Thoracic aorta (tissue), 2 donors: ENCODE results near the gene UVSSA. TPM values are rescaled to one million over a fixed set of nuclear protein-coding genes. Genes with fewer than 3 reads are reported as not detected.
"Not testable (repeated sequence)": the region's sequence is repeated elsewhere in the genome, so short reads cannot be mapped to it uniquely, and the experiment has no call there.

Source experiments
- ATAC-seq: fragments of 150-250 bp; one replicate; pipeline ENCODE4 v1.8.0; 2017; ENCODE audit warnings: low read depth; ENCODE audit not compliant: insufficient number of reproducible peaks, low FRiP score
- DNase-seq: peaks from one replicate; pipeline ENCODE4 v3.0.0-alpha.2; 2020; ENCODE audit warnings: low spot score
- H3K27ac ChIP-seq, 2 donors: fragments of 200-600 bp; sonication (generic); 1 replicate in 1 of 2; 2 replicates in 1 of 2; pipeline ENCODE4 v1.5.1; 2016; ENCODE audit warnings: mild to moderate bottlenecking in 2 of 2, moderate library complexity in 2 of 2
- H3K27me3 ChIP-seq: fragments of 200-600 bp; sonication (generic); replicated peaks from 2 replicates; pipeline ENCODE4 v1.6.0; 2016; ENCODE audit warnings: mild to moderate bottlenecking; ENCODE audit not compliant: insufficient read depth
- H3K36me3 ChIP-seq: fragments of 200-600 bp; sonication (generic); one replicate; pipeline ENCODE4 v1.5.1; 2016
- H3K4me1 ChIP-seq, 2 donors: fragments of 200-600 bp; sonication (generic); 1 replicate in 1 of 2; 2 replicates in 1 of 2; pipeline versions ENCODE4 v1.5.1 to v1.6.0; 2016; ENCODE audit warnings: low read depth in 2 of 2, mild to moderate bottlenecking in 1 of 2; ENCODE audit not compliant: control insufficient read depth in 1 of 2
- H3K4me3 ChIP-seq: fragments of 200-600 bp; sonication (generic); 2 replicates; pipeline ENCODE4 v1.5.1; 2016; ENCODE audit warnings: mild to moderate bottlenecking
- H3K9me3 ChIP-seq: fragments of 200-600 bp; sonication (generic); 2 replicates; pipeline ENCODE4 v1.5.1; 2016
- total RNA-seq, 2 donors: library from RNA; depleted of rRNA; stranded (reverse); fragments of >200 nt; gene quantifications; one replicate each; pipeline versions ENCODE4 v1.1.0 to v1.2.3, GENCODE V29; 2016
- TF ChIP-seq, protein P1 (sequence below): fragments of 200-600 bp; sonication (generic); IDR thresholded peaks from one replicate; pipeline ENCODE4 v1.5.1; 2019; ENCODE audit warnings: antibody characterized with exemption

UVSSA gene
- total RNA-seq, 2 donors from 2014 or later, result 23.3 to 29.0 TPM

DNA sequence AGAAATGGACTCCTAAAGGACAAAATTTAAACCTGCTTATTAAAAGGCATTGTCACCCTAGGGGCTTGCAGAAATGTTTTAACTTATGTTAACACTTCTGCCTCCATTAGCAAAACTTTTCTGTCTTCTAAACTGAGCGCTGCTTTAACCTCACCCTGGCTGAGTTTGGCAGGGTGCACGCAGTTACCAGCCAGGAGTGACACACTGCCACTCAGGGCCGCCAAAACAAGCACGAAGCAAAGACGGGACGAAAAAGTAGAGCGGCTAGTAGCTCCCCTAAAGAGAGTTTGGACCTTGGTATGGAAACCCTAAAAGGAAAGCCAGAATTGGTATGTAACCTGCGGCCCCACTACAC, 23.8 kb upstream of the UVSSA start:
- H3K27me3 ChIP-seq, result no peaks in the 10 kb centered on the region
- DNase-seq (no peak), ATAC-seq (no peak)
- peaks cover 47% of the 10 kb centered on the region for H3K36me3 ChIP-seq
- peaks cover 2 to 20% of the 10 kb centered on the region in 2 donors for H3K4me1 ChIP-seq
- peak overlapping the region; percentile 50 to 59 for H3K27ac ChIP-seq
- H3K9me3 ChIP-seq, result no peaks in the 10 kb centered on the region
- H3K4me3 ChIP-seq, result no peak overlapping the region
- TF ChIP-seq, protein P1, sequence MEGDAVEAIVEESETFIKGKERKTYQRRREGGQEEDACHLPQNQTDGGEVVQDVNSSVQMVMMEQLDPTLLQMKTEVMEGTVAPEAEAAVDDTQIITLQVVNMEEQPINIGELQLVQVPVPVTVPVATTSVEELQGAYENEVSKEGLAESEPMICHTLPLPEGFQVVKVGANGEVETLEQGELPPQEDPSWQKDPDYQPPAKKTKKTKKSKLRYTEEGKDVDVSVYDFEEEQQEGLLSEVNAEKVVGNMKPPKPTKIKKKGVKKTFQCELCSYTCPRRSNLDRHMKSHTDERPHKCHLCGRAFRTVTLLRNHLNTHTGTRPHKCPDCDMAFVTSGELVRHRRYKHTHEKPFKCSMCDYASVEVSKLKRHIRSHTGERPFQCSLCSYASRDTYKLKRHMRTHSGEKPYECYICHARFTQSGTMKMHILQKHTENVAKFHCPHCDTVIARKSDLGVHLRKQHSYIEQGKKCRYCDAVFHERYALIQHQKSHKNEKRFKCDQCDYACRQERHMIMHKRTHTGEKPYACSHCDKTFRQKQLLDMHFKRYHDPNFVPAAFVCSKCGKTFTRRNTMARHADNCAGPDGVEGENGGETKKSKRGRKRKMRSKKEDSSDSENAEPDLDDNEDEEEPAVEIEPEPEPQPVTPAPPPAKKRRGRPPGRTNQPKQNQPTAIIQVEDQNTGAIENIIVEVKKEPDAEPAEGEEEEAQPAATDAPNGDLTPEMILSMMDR, result no peak

DNA sequence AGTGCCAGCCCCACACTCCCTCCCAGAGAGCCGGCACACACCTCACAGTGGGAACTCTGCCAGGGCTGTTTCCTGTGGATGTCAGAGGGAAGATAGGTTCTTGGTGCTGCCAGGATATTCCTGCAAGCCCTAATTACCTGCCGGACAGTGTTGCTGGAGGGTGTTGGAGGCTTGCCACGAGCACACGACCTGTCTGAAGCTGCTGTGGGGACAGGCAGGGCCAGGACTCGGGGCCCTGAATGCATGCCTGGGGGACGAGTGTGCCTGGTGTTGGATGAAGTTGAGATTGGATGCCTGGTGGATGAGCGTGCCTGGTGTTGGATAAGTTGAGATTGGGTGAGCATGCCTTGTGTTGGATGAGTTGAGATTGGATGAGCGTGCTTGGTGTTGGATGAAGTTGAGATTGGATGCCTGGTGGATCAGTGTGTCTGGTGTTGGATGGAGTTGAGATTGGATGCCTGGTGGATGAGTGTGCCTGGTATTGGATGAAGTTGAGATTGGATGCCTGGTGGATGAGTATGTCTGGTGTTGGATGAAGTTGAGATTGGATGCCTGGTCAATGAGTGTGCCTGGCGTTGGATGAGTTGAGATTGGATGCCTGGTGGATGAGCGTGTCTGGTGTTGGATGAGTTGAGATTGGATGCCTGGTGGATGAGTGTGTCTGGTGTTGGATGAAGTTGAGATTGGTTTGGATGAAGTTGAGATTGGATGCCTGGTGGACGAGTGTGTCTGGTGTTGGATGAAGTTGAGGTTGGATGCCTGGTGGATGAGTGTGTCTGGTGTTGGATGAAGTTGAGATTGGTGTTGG, 23.2 kb upstream of the UVSSA start:
- no peak for DNase-seq
- peaks cover 47% of the 10 kb centered on the region for H3K36me3 ChIP-seq
- no peak for ATAC-seq

DNA sequence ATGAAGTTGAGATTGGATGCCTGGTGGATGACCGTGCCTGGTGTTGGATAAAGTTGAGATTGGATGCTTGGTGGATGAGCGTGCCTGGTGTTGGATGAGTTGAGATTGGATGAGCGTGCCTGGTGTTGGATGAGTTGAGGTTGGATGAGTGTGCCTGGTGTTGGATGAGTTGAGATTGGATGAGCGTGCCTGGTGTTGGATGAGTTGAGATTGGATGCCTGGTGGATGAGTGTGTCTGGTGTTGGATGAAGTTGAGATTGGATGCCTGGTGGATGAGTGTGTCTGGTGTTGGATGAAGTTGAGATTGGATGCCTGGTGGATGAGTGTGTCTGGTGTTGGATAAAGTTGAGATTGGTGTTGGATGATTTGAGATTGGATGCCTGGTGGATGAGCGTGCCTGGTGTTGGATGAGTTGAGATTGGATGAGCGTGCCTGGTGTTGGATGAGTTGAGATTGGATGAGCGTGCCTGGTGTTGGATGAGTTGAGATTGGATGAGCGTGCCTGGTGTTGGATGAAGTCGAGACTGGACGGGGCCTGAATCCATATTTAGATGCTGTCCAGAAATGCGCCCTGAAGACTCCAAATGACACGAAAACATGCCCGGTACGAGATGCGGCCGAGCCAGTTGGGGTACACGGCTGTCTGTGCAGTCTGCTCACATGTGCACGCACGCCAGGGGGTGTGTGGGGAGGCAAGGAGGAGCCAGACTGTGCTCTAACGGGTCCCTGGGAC, 22.4 kb upstream of the UVSSA start:
- DNase-seq, H3K9me3 ChIP-seq, H3K27ac ChIP-seq, H3K4me3 ChIP-seq, H3K27me3 ChIP-seq, ATAC-seq: not testable (repeated sequence)
- peaks cover 2 to 20% of the 10 kb centered on the region in 2 donors for H3K4me1 ChIP-seq
- H3K36me3 ChIP-seq, result peaks cover 46% of the 10 kb centered on the region

More for the DNA sequence above, 23.2 kb upstream of the UVSSA start:
- Histone ChIP-seq H3K4me3 (no peak overlapping the region), H3K27ac (peak overlapping the region; percentile 50 to 59), H3K4me1 (peaks cover 2 to 20% of the 10 kb centered on the region in 2 donors), H3K9me3 (no peaks in the 10 kb centered on the region), H3K27me3 (no peaks in the 10 kb centered on the region)
- TF ChIP-seq, protein P1, result no peak

DNA sequence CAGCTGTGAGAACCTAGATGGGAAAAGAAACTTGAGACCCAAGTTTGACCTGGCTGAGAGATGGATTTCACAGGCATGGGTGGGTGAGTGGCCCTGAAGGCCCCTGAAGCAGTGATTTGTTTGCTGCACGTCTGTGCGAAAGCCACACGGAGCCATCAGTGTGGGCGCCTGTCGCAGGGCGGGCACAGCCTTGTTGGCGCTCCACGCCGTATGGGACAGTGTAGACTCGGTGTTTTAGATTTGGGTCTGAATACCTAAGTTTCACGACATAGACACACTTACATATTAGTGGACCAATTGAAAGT, 21.9 kb upstream of the UVSSA start:
- H3K4me3 ChIP-seq, result no peak overlapping the region
- H3K27ac ChIP-seq, result no peak overlapping the region
- DNase-seq (no peak), ATAC-seq (no peak)
- no peaks in the 10 kb centered on the region for H3K27me3 ChIP-seq
- H3K9me3 ChIP-seq, result no peaks in the 10 kb centered on the region
- H3K4me1 ChIP-seq, result peaks cover 2 to 20% of the 10 kb centered on the region in 2 donors
- TF ChIP-seq, protein P1, result no peak
- peaks cover 44% of the 10 kb centered on the region for H3K36me3 ChIP-seq

DNA sequence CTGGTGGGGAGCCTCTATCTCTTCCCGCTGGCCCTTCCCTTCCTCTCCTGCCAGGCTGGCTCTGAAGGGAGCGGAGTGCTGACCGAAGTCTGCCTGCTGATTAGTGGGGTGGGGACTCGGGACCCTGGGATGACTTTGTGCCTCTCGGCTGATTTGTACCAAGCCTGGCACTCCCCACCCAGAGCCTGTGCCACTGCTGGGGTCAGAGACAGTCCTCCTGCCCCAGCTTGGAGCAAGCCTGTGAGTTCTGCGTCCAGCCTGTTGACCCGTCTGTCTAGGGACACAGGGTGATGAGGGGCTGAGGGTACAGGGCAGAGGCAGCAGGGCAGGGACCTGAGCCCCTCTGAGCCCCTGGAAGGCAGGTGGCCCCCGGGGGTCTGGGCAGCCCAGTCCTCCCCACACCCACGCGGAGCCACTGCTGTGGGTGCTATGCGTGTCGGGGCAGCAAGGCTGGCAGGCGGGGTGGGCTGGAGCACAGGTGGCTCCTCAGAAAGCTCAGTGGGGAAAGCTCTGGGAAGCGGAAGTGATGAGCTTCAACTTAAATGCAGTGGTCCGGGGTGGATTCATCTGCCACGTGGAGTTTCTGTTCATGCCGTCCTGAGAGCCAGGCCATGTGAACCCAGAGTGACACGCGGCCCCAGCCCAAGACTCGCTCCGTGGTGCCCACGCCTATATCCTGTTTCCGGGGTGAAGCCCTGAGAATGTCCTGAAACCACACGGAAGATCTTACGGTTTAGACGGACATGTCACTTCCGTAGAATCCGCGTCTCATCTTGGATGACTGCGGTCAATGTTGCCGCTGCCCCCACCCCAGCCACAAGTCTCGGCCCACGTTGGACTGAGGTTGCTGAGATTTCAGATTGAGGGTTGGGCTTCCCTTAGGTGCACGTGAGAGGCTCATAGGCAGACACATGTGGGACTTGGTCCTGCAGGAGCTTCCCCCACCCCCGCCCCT, 21.1 kb upstream of the UVSSA start:
- TF ChIP-seq, protein P1, result no peak
- ATAC-seq (no peak), DNase-seq (no peak)
- peaks cover 2 to 20% of the 10 kb centered on the region in 2 donors for H3K4me1 ChIP-seq
- peaks cover 44% of the 10 kb centered on the region for H3K36me3 ChIP-seq
- no peaks in the 10 kb centered on the region for H3K9me3 ChIP-seq
- no peaks in the 10 kb centered on the region for H3K27me3 ChIP-seq
- no peak overlapping the region for H3K4me3 ChIP-seq
- no peak overlapping the region for H3K27ac ChIP-seq
